HUDEP-2 (cell line): Measurements from ENCODE around the gene ABLIM3.
A peak's percentile ranks its signal among the peaks of the same experiment; 100 is the strongest.
"Not testable (repeated sequence)": the region's sequence is repeated elsewhere in the genome, so short reads cannot be mapped to it uniquely, and the experiment has no call there.

ENCODE experiments used
- DNase-seq, 76 experiments: peaks; one replicate each; lab custom pipeline; 2025; ENCODE audit not compliant: unreplicated experiment in 76 of 76; lab: John Stamatoyannopoulos, UW

Gene ABLIM3

GRCh38 chr5:149246906-149247305 lies 105.6 kb downstream of the ABLIM3 start:
- DNase-seq, result no peak

- no peak for DNase-seq
Measured at GRCh38 chr5:149247726-149248125, 106.4 kb downstream of the ABLIM3 start.

- no peak for DNase-seq
Measured at GRCh38 chr5:149251546-149251945, 110.3 kb downstream of the ABLIM3 start.

GRCh38 chr5:149254506-149254905 lies 113.2 kb downstream of the ABLIM3 start:
- DNase-seq, result no peak

- DNase-seq, result no peak
Measured at GRCh38 chr5:149256451-149256850, 115.2 kb downstream of the ABLIM3 start.

- DNase-seq, result no peak
Measured at GRCh38 chr5:149257131-149257530, 115.8 kb downstream of the ABLIM3 start.

GRCh38 chr5:149257889-149258705 lies 116.8 kb downstream of the ABLIM3 start:
- DNase-seq, result no peak

GRCh38 chr5:149260761-149261160 lies 119.5 kb downstream of the ABLIM3 start:
- DNase-seq, result no peak

GRCh38 chr5:149261246-149261645 lies 120.0 kb downstream of the ABLIM3 start:
- DNase-seq, result no peak

- no peak for DNase-seq
Measured at GRCh38 chr5:149262315-149262714, 121.0 kb downstream of the ABLIM3 start.

- no peak for DNase-seq
Measured at GRCh38 chr5:149264439-149265067, 123.3 kb downstream of the ABLIM3 start.

GRCh38 chr5:149265068-149265465 lies 123.8 kb downstream of the ABLIM3 start:
- DNase-seq, result no peak

GRCh38 chr5:149265597-149265996 lies 124.3 kb downstream of the ABLIM3 start:
- no peak for DNase-seq

GRCh38 chr5:149267241-149267973 lies 126.1 kb downstream of the ABLIM3 start:
- no peak for DNase-seq

- peak in 27 of 76 experiments; percentile 5 to 55 (median 23) for DNase-seq
Measured at GRCh38 chr5:149268928-149269557, 127.8 kb downstream of the ABLIM3 start.

- DNase-seq, result no peak
Measured at GRCh38 chr5:149271195-149271715, 130.0 kb downstream of the ABLIM3 start.

GRCh38 chr5:149271716-149272563 lies 130.6 kb downstream of the ABLIM3 start, which contains the start of gene AFAP1L1:
AFAP1L1 (plus strand) TSS chr5:149271859; CDS start chr5:149271969, 110 bp downstream.
- peak in 1 of 76 experiments; percentile 10 for DNase-seq

- not testable (repeated sequence) for DNase-seq
Measured at GRCh38 chr5:149272781-149273180, 131.5 kb downstream of the ABLIM3 start.

- DNase-seq, result no peak
Measured at GRCh38 chr5:149273237-149273636, 131.9 kb downstream of the ABLIM3 start.

GRCh38 chr5:149273950-149274349 lies 132.7 kb downstream of the ABLIM3 start:
- DNase-seq, result no peak
